Left lobe of liver (tissue), 2 donors: ENCODE results near the gene NUP155. TPM values are rescaled to one million over a fixed set of nuclear protein-coding genes. Genes with fewer than 3 reads are reported as not detected.
"Not testable (repeated sequence)": the region's sequence is repeated elsewhere in the genome, so short reads cannot be mapped to it uniquely, and the experiment has no call there.

Experiments used
- ATAC-seq: fragments of 200-7000 bp; cut with Tn5 transposase; one replicate; pipeline ENCODE4 v1.9.1; 2020; ENCODE audit warnings: mild to moderate bottlenecking, moderate library complexity
- DNase-seq: peaks from one replicate; pipeline ENCODE4 v3.0.0-alpha.2; 2020; ENCODE audit warnings: low spot score
- total RNA-seq: library from RNA; stranded (reverse); gene quantifications from one replicate; pipeline ENCODE4 v1.2.1, GENCODE V29; 2021
- donor health status: DM: no; HTN: no; CAD: no; lungs with moderate emphysema.
- donor health status: DM: no; HTN: yes; CAD: no.

The NUP155 gene
- total RNA-seq = 7.6 TPM

GRCh38 chr5:37370864-37371726 lies at the start of gene NUP155:
NUP155 (minus strand) TSS chr5:37371106; CDS start chr5:37370977, 129 bp downstream.
- peak; percentile 94 for DNase-seq
- peak; percentile 97 for ATAC-seq

DNA sequence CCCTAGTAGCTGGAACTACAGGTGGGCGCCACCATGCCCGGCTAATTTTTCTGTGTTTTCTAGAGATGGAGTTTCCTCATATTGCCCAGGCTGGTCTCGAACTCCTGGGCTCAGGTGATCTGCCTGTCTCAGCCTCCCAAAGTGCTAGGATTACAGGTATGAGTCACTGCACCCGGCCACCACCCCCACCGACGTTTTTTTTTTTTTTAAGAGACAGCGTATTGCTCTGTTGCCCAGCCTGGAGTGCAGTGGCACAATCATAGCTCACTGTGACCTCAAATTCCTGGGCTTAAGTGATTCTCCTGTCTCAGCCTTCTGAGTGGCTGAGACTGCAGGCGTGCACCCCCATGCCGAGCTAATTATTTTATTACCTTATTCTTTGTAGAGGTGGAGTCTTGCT lies 46.4 kb upstream of the NUP155 start:
- ATAC-seq = no peak

GRCh38 chr5:37415456-37415855 lies 44.5 kb upstream of the NUP155 start:
- not testable (repeated sequence) for ATAC-seq, DNase-seq

More for the DNA sequence above, 46.4 kb upstream of the NUP155 start:
- DNase-seq = no peak

DNA sequence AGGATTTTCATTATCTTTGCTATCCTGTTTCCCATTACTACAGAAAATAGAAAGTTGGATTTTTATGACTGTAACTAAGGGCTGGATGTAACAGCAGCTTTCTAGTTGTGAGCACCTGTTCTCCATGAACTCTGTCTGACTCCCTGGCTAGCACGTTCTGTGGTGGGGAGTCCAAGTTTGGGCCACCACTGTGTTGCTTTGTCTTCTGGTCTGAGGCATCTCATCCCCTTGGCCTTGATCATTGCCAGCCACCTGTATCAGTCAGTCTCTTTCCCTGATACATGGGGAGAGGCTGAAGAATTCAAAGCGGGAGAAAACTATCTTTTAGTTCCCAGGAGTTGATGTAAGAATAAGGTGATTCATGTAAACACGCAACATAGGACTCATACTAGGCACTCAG lies 41.6 kb upstream of the NUP155 start:
- ATAC-seq (peak; percentile 12), DNase-seq (no peak)

DNA sequence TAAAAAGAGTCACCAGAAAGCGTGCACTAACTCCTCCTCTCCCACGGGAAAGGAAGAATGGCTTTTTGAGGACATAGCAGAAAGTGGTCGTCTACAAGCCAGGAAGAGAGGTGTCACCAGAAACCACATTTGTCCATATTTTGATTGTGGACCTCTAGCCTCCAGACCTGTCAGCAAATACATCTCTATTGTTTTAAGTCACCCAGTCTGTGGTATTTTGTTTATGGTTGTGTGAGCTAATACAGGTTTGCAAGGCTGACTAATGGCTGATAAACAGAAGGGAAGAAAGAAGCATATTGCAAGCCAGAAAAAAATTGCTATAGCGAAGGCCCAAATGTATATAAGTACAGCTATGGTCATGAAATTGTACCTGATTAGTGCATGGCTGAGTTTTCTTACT lies 29.6 kb upstream of the NUP155 start:
- ATAC-seq = no peak
- DNase-seq = no peak

DNA sequence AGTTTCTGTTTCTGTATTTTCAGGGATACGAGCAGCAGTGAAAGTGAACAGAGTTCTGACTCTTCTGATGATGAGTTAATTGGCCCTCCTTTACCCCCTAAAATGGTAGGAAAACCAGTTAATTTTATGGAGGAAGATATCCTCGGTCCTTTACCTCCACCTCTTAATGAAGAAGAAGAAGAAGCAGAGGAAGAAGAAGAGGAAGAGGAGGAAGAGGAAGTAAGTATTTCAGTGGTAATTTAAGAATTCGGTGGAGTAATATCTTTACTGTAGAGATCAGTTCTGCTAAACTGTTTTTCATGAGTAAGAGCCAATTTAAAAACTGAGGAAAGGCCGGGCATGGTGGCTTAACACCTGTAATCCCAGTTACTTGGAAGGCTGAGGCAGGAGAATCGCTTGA lies 25.4 kb upstream of the NUP155 start:
- ATAC-seq (no peak), DNase-seq (no peak)

DNA sequence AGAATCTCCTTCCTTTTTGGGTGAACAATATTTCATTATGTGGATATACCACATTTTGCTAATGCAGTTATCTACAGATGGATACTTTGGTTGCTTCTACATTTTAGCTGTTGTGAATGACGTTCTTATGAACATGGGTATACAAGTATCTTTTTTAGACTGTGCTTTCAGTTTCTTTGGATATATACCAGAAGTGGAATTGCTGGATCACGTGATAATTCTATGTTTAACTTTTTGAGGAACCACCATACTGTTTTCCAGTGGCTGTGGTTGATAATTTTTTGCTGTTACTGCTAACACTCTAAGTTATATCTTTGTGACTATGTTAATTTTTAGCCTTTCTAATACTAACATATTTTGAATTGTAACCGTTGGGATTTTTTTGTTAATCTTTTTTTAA lies 20.7 kb upstream of the NUP155 start:
- DNase-seq = no peak
- ATAC-seq = no peak

GRCh38 chr5:37379100-37379628 lies 8.3 kb upstream of the NUP155 start, which contains the start of gene WDR70:
WDR70 (plus strand) TSS chr5:37379318; CDS start chr5:37379368, 50 bp downstream.
- ATAC-seq (peak; percentile 100), DNase-seq (peak; percentile 91)

DNA sequence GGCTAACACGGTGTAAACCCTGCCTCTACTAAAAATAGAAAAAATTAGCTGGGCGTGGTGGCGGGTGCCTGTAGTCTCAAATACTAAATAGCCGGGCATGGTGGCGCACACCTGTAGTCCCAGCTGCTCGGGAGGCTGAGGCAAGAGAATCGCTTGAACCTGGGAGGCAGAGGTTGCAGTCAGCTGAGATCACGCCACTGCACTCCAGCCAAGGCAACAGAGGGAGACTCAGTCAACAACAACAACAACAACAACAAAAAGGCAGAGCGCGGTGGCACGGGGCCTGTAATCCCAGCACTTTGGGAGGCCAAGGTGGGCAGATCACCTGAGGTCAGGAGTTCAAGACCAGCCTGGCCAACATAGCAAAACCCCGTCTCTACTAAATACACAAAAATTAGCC lies 7.2 kb upstream of the NUP155 start:
- DNase-seq, ATAC-seq: not testable (repeated sequence)

- DNase-seq (no peak), ATAC-seq (no peak)
Observed at GRCh38 chr5:37375091-37375490, 4.2 kb upstream of the NUP155 start.

GRCh38 chr5:37370550-37370863 lies 399 bp downstream of the NUP155 start:
- no peak for ATAC-seq
- no peak for DNase-seq

DNA sequence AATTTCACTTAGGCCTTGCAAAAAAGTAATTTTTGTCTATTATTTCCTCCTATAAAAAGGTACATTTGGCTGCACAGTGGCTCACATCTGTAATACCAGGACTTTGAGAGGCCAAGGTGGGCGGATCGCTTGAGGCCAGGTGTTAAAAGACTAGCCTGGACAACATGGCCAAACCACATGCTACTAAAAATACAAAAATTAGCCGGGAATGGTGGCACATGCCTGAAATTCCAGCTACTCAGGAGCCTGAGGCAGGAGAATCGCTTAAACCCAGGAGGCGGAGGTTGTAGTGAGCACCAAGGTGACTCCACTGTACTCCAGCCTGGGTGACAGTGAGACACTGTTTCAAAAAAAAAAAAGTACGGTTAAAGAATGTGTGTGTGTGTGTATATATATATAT lies 15.7 kb downstream of the NUP155 start:
- DNase-seq = no peak
- no peak for ATAC-seq

- not testable (repeated sequence) for DNase-seq, ATAC-seq
Observed at GRCh38 chr5:37342741-37343140, 28.2 kb downstream of the NUP155 start.

DNA sequence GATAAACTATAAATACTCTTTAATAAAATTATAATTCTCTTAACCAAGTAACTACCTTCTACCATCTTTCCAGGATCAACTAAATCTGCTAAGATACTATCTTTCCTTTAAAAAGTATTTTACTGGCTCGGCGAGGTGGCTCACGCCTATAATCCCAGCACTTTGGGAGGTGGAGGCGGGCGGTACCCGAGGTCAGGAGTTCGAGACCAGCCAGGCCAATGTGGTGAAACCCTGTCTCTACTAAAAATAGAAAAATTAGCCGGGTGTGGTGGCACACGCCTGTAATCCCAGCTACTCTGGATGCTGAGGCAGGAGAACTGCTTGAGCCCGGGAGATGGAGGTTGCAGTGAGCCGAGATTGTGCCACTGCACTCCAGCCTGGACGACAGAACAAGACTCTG lies 36.2 kb downstream of the NUP155 start:
- not testable (repeated sequence) for DNase-seq, ATAC-seq

- ATAC-seq = no peak
- no peak for DNase-seq
Observed at GRCh38 chr5:37326536-37326935, 44.4 kb downstream of the NUP155 start.

DNA sequence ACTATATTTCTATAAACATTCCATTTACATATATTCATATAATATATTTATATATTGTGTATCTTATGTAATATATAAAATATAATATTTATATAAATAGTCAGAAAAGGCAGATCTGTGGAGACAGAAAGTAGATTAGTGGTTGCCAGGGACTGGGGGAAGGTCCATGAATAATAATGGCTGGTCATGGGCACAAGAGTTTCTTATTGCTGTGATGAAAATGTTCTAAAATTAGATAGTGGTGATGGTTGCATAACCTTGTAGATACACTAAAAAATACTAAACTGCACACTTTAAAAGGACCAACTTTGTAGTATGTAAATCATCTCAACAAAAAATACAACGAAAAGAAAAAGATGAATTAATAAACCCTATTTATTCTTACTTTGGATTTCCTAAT lies 47.3 kb downstream of the NUP155 start:
- DNase-seq = no peak
- ATAC-seq = no peak

DNA sequence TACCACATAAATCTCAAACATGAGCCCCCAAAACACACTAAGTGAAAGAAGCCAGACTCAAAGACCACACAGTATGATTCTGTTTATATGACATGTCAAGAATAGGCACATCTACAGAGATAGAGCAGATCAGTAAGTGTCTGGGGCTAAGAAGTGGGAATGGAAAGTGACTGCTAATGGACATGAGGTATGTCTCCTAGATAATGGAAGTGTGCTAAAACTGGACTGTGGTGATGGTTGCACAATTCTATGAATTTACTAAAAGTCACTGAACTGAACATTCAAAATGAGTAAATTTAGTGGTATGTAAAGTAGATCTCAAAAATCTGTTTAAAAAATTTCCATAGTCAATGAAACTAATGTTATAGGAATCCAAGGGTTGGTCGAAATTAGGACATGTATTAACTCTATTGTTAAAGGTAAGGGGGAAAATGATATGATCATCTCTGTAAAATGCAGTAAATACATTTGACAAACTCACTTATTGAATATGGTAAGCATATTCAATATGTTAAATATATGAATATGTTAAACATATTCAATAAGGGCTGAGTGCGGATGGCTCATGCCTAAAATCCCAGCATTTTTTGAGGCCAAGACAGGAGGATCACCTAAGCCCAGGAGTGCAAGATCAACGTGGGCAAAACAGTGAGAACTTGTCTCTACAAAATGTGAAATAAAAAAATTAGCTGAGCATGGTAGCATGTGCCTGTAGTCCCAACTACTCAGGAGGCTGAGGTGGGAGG lies 51.7 kb downstream of the NUP155 start:
- ATAC-seq (no peak), DNase-seq (no peak)

DNA sequence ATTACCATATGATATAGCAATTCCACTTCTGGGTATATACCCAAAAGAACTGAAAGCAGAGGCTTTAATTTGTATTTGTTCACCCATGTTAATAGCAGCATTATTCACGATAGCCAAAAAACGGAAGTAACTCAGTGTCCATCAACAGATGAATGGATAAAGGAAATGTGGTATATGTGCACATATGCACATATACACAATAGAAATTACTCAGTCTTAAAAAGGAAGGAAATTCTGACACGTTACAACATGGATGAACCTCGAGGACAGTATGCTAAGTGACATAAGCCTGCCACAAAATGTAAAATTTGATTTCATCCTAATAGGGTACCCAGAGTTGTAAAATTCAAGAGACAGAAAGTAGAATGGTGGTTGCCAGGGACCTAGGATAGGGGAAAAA lies 54.9 kb downstream of the NUP155 start:
- DNase-seq (no peak), ATAC-seq (no peak)

DNA sequence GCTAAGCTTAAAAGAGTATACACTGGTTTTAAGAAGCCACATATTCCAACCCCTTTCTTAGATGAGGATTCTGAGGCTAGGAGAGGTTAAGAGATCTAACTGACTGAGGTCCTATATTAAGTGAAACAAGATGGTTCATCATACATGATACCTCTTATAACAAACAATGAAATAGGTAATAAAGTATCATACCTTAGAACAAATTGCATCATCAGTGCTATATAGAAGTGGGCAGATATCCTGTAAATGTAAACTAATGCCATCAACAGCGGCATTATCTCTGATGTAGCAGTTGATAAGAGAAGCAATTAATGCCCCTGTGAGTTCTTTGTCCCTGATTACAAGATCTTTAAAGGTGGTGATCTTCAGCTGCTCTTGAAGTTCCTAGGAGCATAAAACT lies 60.5 kb downstream of the NUP155 start:
- ATAC-seq (no peak), DNase-seq (no peak)

- no peak for ATAC-seq
- DNase-seq = no peak
Observed at GRCh38 chr5:37308793-37309192, 62.1 kb downstream of the NUP155 start.

DNA sequence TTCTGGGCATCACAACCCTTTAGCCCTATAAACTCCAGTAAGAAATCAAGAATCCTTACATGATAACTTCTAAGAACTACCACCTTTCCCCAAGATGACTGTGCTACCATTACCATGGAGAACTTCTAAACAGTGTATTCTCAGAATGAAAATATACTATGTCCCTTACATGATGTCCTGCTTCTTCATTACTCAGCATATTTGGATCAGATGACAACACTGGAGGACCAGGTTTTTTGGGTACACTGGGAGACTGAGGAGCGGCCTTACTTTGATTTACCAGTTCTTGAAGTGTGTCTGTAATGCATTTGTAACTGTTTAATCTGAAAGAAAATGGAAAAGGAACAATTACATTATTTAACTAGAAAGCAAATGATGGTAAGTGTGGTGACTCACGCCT lies 66.0 kb downstream of the NUP155 start:
- no peak for ATAC-seq
- no peak for DNase-seq

DNA sequence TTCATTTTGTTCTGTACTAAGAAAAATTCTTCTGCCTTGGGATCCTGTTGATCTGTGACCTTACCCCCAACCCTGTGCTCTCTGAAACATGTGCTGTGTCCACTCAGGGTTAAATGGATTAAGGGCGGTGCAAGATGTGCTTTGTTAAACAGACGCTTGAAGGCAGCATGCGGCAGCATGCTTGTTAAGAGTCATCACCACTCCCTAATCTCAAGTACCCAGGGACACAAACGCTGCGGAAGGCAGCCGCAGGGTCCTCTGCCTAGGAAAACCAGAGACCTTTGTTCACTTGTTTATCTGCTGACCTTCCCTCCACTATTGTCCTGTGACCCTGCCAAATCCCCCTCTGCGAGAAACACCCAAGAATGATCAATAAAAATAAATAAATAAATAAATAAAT lies 74.6 kb downstream of the NUP155 start:
- not testable (repeated sequence) for DNase-seq, ATAC-seq
